ENCODE data around the gene NFAM1. TPM values are rescaled to one million over a fixed set of nuclear protein-coding genes. Genes with fewer than 3 reads are reported as not detected.

The NFAM1 gene
- total RNA-seq, 6 donors from 2014 or later, result 8.7 to 36.7 (median 15.9) TPM

Other genes with a start within 250 kb of the NFAM1 start
- 10 to 100 TPM; 27.5 to 49.9 (median 45.1) TPM for gene TCF20, start 161.8 kb downstream of the NFAM1 start, total RNA-seq
- gene RRP7A, start 87.4 kb upstream of the NFAM1 start, total RNA-seq, result 10 to 100 TPM; 21.2 to 36.2 (median 29.3) TPM
- gene SERHL2, start 121.6 kb upstream of the NFAM1 start, total RNA-seq, result 1 to 10 TPM in 5 of 6 donors, not detected in 1; 1.1 to 4.9 (median 2.2) TPM
- 10 to 100 TPM; 38.0 to 74.5 (median 55.6) TPM for gene POLDIP3, start 182.5 kb upstream of the NFAM1 start, total RNA-seq
- 1 to 10 TPM in 1 of 6 donors, under 1 TPM in 2, not detected in 3; 0.44 to 1.2 (median 0.78) TPM for gene ATP5MGL, start 208.2 kb upstream of the NFAM1 start, total RNA-seq
- 100 to 1,000 TPM in 5 of 6 donors, 10 to 100 TPM in 1; 79.6 to 265 (median 220) TPM for gene CYB5R3, start 217.0 kb upstream of the NFAM1 start, total RNA-seq